ENCODE measurements around the gene ASTN2.
"Not testable (repeated sequence)": the region's sequence is repeated elsewhere in the genome, so short reads cannot be mapped to it uniquely, and the experiment has no call there.

ASTN2 gene

DNA sequence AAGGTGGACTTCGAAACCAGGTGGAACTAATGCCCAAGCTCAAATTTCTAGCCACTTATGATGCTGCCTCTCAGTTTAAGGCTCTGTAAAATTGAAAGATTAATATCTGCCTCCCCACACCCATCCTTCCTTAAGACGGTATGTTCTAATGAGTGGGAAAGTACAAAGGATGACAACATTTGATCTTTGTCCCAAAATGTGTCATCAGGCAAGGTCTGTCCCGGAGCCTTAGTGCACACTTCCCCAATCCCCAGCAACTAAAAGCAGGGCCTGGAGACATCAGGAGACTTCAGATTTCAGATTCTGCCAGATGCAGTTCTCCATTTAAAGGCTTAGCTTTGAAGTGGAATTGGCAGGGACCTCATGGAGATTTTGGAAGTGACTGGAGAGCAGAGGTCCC, 316.5 kb downstream of the ASTN2 start:
- DNase-seq: peak; percentile 5

DNA sequence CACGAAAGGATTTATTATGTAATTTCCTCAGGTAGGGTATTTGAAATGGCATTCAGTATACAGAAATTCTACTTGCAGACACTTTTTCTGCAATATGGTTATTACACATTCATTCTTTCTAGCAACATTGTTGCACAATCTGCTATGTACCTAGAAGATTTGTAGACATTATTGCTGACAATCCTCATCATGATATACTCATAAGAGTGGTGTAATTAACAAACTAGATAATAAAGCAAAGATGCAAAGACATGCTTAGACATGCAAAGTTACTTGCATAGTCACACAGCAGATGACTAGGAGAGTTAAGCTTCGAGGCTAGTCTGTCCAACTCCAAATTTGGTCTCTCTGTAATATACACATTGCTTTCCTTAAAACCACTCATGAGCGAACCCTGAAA, 317.1 kb downstream of the ASTN2 start:
- no peak for DNase-seq

DNA sequence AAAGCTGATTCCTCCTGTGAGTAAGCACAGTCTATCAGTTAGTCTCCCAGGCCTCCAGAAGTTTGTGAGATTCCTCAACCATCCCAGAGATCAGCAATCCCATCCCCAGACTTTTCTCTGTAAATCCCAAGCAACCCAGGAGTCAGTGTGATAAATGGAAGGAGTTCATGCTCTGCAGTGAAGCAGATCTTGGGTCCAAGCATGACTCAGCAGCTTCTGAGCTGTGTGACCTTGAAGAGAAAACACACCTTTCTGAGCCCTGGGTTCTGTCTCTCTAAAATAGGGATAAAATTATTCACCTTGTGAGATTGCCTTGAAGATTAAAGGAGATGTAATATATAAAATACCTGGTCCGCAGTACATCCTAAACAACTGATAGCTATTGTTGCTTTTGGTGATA, 318.7 kb downstream of the ASTN2 start:
- no peak for DNase-seq

DNA sequence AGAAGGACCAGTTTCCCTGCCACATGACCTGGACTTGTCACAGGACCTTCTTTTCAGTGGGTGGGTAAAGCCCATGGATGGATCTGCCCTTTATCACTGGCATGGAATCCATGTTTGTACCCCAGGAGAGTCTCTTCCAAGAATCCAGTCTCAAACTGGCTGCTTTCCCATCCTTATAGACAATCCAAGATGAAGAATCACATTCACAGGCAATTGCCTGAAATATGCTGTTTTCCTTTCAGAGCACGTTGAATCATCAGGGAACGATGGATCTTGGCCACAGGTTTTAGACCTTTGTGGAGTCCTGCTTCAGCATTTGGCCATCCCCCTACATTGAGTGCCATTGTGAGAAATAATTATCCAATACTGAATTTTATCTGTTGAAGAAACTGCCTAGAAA, 319.8 kb downstream of the ASTN2 start:
- DNase-seq: no peak

DNA sequence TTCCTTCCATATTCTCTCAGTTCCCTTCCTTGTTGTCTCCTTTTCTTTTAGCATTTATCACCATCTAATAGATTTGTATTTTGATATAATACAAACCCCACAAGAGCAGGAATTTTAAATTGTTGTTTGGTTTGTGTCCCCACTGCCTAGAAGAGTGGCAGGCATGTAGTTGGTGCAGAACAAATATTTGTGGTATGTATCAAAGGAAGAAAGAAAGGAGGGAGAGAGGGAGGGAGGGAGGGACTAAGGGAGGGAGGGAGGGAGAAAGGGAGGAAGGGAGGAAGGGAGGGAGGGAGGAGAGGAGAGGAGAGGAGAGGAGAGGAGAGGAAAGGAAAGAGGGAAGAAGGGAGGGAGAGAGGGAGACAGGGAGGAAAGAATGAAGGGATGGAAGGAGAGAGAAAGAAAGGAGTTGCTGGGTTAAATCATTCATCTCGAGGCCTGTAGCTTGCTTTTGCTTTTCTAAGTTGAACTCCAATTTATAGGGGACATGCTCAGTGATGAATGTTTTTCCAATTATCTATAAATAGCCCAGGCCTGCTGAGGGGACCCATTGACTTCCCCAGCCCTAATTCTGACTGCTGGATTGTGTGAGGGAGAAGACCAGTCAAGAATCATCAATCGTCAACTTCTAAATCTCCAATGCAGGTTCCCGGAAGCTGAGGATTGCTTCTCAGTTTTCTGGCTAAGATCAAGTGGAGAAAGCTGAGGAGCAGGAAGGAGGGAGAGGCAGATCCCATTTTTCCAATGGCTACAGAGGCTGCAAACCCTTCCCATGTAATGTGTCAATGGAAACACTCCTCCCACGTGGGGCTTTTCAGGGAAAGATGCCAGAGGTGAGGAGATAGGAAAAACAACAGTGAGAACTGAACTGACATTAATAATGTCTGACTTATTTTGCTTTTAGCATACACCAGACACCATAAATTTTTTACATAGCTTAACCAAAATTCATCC, 320.7 kb downstream of the ASTN2 start:
- no peak for DNase-seq

DNA sequence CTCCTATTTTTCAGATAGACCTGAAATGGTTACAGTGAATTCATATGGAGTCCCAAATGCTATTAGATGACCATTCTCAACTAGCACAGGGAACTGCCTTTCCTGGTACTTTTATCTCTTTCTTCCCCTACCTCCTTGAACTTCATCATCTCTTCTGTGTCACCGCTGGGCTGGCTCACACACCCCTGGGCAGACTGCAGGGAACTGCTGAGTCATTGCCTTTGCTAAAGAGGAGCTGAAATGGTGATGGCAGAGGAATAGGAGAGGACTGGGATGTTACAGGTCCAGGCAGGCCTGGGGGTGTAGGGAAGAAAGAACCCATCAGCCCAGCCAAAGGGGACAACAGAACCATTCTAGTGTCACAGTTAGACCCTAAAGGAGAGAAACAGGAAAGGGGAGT, 322.3 kb downstream of the ASTN2 start:
- no peak for DNase-seq

DNA sequence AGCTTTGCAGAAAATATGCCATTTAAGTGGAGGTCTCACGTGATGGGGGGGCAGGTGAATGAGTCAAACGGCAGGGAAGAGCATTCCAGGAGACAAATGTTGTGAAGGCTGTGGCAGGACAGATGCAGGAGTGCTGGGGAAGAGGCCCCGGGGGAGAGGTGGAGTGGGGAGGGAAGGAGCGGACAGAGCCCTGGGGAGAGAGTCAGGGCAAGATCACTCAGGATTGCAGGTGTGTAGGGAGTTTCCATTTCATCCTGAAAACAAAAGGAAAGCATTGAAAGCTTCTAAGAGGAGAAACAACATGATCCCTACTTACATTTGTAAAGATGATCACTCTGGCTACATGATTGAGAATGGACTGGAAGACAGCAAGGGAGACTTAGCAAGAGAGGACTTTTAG, 323.3 kb downstream of the ASTN2 start:
- no peak for DNase-seq

DNA sequence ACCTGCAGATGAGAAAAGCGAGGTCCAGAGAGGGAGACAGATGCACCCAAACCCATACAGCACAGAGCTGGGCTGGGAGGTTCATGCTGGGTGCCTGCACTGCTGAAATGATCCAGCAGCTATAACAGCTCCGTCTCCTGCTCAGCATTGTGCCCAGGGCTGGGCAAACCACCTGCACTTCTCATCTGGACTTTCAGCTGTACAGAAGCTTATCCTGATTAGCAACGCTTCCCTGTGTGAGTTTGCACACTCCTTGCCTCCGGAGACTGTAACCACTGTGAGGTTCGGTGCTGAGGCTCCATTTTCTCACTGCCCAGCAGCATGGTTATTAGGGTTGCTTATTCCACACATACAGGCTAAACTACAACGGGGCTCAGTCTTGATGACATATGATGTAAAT, 326.1 kb downstream of the ASTN2 start:
- DNase-seq: no peak

DNA sequence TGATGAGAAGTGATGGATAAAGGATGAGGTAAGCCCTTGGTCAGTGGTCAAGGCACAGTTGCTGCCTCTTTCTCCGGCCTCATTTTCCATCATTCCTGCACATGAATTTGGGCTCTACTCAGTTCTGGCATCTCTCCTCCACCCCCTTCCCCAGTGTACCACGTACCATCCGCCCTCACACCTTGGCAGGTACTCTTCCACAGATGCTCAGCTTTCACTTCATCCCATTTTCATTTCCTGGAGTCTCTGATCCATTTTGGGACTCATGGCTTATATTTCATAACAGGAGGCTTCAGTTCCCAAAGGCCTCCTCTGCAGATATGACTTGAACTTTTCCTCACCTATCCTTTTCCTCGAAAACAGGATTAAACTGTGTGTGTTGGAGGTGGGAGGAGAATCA, 326.7 kb downstream of the ASTN2 start:
- no peak for DNase-seq

DNA sequence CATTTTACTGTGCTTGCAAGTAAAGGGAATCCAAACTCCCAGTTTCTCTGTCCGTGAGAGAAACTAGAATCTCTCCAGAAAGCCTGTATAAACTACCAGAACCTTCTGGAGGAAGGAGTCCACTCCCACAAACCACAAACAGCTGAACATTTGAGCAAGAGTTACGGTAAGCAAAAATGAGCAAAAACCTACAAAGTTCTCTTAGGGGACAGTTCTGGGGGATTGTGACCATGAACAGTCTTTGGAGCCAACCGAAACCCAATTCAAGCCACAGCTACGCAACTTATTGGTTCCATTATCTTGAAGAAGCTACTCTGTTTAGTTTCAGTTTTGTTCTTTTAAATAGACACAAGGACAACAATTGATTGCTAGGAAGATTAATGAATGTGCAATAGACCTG, 330.6 kb downstream of the ASTN2 start:
- DNase-seq: no peak

DNA sequence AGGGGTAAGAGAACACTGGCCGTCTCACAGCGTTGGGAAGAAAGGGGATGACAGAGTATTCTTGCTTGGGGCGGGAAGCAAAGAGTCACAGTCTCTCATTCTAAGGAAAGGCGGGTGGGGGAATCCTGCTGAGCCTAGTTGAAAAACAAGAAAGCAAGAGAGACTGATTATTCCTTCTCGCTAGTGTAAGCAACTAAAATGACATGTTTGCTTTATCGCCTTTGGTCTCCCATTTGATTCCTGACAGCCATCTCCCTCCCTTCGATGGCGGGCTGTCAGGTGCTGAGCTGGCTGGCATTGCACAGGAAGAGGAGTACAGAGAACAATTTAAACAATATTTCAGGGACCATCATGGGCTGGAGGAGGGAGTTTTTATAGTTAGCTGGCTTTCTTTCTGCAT, 331.3 kb downstream of the ASTN2 start:
- no peak for DNase-seq

DNA sequence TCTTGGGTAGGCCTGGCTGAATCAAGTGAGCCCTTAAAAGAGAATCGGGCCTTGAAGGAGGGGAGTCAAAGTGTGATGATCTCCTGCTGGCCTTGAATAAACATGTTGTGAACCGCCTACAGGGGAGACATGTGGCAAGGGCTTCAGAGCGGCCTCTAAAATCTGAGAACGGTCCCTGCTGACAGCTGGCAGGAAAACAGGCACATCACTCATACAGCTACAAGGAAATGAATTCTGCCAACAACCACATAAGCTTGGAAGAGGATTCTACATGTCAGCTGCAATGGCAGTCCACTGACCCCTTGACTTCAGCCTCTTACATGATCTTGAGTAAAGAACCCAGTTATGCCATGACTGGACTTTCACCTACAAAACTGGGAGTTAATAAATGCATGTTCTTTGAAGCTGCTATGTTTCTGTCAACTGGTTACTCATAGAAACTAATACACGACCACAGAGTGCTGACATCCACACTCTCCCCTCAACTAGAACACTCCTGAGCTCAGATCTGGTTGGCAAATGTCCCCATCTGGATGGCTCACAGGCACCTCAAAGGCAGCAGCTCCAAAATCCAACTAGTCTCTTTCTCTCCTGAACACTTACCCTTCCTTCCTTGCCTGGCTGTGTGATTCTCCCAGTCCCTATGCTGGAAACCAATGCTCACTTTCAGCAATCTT, 333.1 kb downstream of the ASTN2 start:
- no peak for DNase-seq

DNA sequence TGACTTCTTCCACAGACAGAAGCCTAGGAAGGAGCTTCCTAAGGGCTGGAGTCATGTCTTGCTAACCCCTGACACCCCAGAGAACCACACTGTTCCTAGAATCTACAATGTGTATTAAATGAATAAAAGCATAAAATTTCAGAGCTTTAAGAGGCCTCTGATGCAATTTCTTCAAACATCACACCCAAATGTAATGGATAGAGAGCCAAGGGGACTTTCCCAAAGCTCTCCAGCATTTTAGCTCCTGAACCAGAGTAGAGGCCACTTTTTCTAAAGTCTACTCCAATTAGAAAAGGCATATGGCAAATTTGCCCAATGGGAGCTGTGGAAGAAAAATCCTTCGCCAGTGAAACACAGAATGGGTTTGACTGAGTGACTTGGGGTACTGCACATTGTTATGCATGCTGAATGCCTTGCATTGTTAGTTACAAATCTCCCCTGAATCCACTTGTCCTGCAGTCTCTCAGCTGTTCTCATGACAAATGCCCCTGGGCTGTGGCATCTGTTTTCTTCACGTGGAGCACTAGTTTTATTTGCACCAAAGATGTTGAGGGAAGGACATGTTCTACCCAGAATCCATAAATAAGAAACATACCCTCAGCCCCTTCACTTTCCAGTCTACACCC, 334.0 kb downstream of the ASTN2 start:
- no peak for DNase-seq

DNA sequence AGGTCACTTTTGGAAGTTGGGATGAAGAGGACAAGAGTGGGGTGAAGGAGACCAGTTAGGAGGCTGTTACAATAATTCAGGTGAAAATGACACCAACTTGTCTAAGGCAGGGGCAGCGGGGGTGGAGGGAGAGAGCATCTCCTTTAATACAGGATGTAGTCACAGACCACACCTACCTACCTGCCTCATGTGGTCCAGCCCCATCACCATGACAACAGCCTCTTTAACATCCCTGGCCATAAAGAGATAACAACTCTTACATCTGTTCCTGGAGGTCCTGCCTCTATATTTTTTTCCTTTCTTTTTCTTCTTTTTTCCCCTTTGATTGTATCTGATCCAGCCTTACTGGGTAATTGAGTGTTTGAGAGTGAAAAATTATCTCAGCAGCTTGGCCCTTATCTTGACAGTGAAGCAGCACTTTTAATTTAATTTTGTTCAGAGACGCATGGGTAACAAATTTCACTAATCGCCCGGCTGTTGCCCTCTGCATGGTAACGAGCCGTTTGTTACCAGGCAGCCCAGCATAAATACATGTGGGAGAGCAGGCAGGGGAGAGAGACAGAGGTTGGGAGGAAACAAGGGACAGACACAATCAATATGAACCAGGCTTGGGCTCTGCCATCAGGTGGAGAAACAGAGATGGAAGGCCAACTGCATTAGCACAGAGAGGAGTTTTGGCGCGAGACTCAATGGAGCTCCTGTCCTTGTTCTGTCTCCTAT, 338.1 kb downstream of the ASTN2 start:
- DNase-seq: no peak

DNA sequence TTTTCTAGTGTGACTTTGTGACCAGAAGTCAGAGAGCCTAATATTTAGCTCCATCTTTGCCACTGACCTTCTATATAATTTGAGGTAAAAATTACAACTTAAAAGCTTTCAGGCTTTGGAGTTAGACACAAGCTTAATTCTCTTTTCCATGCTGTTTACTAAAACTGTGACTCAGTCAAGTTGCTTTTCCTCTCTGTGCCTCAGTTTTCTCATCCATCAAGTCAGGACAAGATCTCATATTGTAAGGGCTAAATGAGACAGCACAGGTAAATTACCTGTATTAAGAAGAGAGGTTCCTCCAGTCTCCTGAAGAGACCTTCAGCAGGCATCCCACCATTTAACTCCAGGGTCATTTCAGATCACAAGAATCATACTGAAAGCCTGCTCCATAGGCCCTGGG, 339.2 kb downstream of the ASTN2 start:
- no peak for DNase-seq

DNA sequence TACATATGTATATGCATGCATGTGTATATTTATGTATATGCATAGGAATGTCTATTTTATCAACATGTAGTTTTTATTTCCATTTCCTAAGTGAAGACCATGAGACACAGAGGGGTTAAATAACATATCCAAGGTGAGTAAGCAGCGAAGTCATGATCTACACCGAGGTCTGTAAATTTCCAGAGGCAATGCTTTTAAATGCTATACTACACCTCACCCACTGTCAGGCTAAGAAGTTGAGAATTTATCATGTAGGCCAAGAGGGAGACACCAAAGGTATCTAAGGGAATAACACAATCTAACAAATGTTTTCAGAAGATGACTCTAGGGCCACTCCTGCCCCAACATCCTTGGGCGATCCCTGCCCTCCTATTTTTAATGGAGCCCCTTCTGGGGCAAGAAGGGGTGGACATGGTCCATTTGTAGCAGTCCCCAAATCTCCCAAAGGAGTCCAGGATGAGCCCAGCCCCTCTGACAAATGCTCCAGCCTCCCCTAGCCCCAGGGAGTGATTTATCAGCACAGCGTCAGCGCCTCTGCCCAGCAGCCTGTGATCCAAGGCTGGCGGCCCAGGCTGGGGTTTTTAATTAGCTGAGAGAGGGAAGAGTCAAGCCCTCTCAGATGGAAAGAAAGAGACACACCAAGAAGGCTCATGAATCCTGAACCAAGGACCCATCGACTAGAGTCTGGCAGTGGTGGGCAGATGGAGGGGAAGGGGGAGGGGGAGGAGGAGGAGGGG, 339.9 kb downstream of the ASTN2 start:
- no peak for DNase-seq

DNA sequence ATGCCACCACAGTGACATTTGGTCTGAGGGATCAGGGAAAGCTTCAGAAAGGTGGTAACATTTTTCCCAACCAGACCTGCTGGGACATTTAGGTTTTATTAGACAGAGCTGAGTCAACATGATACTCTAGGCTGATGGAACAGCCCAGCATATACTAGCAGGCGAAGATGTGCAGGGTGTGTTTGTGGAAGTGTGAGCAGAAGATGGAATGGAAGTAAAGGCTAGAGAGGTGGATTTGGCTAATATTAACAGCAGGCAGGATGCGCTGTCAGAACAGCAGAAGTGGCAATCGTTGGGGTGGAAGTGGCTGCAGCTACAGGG, 340.6 kb downstream of the ASTN2 start:
- DNase-seq: no peak

DNA sequence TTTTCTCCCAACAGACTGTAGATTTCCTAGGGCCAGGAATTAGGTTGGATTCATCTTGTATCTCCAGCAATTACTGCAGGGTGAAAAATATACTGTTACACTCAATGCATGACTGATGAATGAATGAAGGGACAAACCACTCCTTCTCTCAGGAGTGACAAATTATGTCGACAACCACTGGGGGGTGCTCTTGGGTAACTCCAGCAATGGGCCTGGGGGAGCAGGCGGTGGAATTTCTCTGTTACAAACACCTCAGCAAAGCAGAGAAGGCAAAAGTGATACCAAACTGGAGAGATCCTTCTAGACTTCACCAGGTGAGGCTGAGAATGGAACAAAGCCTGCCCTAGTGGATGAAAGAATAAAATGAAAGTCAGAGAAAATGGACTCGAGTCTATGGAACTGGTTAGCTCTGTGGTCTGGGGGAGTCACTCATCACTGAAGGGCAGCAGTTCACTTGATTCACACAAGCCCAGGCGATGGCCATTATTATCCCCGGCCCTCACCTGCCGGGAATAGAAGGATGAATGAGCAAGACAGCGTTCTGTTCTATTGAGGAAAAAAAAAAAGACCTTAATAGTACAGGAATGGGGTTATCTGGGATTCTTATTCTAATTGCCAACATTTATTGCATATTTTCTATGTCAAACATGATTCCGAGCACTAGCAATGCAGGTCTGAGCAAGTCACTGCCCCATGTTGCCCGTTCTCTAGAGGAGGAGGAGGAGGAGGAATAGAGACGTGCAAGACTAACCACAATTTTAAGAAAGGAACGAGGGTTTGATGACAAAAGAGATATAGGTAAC, 341.1 kb downstream of the ASTN2 start:
- peak; percentile 3 for DNase-seq

DNA sequence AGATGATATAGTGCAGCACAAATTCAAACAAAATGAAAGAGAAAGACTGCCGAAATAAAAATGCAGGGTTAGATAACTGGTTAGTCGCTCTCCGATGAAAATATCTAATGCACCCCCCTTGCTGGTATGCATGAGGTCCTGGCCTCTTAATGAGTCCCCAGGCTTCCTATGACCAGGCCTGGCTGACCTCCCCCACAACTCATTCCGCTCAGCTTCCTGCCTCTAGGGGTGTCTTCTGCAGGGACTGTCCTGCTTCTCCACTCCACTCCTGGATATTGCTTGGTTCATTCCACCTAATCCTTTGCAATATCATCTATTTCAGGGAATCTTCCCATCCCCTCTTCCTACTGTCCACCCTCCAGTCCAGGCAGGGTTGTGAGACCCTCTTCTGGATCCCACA, 341.8 kb downstream of the ASTN2 start:
- DNase-seq: no peak

DNA sequence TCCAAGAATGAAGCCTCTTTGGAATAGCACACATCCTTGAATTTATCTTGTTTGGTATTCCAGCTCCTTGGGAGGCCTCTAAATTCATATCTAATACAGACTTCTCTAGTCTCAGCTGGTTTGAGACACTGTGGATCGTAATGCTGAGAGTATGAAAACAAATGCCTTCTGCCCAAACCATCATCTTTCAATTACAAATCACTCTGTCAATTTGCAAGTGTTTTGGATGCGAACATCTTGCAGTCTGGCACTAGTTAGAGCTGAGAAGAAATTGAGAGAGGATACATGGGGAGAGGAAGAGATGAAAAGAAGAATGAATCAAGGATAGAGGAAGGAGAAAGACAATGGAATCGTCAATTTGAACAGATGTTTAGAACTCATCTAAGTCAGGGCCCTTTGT, 342.6 kb downstream of the ASTN2 start:
- DNase-seq: no peak

DNA sequence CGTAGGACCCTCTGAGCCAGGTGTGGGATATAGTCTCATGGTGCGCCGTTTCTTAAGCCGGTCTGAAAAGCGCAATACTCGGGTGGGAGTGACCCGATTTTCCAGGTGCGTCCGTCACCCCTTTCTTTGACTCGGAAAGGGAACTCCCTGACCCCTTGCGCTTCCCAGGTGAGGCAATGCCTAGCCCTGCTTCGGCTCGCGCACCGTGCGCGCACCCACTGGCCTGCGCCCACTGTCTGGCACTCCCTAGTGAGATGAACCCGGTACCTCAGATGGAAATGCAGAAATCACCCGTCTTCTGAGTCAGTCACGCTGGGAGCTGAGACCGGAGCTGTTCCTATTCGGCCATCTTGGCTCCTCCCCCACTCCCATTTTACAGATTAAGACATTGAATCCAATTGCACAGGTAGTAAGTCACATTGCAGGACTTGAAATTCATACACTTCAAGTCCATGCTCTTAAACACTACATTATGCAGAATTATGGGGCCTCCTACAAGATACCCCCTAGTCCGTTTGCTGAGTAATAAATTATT, 343.1 kb downstream of the ASTN2 start:
- not testable (repeated sequence) for DNase-seq

Data from suppressor macrophage treated with lipopolysaccharide for 4 hours (primary cell).